CD4-positive, alpha-beta T cell treated with Interleukin-2 at 100 ng/mL for 4 hours (primary cell): ENCODE measurements around the gene ETS1.

Experiments used
- DNase-seq: peaks from one replicate; pipeline ENCODE4 v3.0.0-alpha.2; 2020; ENCODE audit warnings: low spot score

ETS1 gene

GRCh38 chr11:128587415-128587814 lies at the start of gene ETS1:
ETS1 (minus strand) TSS chr11:128587558; CDS start chr11:128573130, 14,428 bp downstream.
- no peak for DNase-seq

- no peak for DNase-seq
Observed at GRCh38 chr11:128634395-128634794, 47.0 kb upstream of the ETS1 start.

- no peak for DNase-seq
Observed at GRCh38 chr11:128633384-128633965, 46.1 kb upstream of the ETS1 start.

- DNase-seq, result peak; percentile 67
Observed at GRCh38 chr11:128632141-128632791, 44.9 kb upstream of the ETS1 start.

- peak; percentile 92 for DNase-seq
Observed at GRCh38 chr11:128630367-128631230, 43.2 kb upstream of the ETS1 start.

DNA sequence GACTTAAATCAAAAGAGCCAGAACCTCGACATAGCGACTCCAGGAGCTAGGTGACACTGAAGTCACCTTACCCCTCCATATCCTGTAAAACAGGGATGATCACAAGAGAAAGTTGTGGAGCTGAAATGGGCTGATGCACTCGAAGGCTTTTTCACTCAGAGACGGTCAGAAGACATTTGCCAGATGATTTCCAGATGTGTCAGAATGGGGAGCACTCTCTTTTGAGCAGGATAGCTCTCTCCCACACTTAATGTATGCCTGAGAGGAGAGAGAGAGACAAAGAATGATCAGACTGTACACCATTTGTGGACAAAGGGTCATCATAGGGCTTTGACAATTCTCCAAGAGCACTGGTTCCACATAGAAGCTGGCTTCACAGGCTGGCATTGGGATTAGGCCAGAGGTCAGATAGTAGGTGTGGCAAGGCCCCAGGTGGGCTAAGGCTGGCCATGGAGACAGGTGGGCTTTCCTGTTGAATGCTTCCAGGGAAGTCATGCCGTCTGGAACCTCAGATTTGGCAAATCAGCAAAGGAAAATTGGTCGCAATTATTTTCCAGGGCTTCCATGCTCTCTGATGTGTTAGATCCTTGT lies 42.3 kb upstream of the ETS1 start:
- no peak for DNase-seq

GRCh38 chr11:128628686-128629085 lies 41.3 kb upstream of the ETS1 start:
- peak; percentile 80 for DNase-seq

DNA sequence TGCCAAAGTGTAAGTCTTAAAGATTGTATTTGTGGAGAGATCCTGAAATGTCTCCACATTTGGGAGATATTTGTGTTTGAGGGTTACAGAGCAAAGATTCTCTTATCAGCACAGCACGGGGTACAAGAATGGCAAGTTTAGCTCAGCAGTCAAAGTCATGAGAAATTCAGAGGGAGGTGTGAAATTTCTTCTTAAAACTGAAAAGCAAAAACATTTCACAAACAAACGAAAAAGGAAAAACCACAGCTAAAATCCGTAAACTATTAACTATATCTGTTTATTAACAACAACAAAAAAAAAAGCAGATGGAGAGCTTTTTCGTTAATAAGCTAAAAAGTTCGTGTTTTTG lies 40.9 kb upstream of the ETS1 start:
- no peak for DNase-seq

- DNase-seq, result peak; percentile 64
Observed at GRCh38 chr11:128627666-128628324, 40.4 kb upstream of the ETS1 start.

GRCh38 chr11:128626913-128627665 lies 39.7 kb upstream of the ETS1 start:
- no peak for DNase-seq

DNA sequence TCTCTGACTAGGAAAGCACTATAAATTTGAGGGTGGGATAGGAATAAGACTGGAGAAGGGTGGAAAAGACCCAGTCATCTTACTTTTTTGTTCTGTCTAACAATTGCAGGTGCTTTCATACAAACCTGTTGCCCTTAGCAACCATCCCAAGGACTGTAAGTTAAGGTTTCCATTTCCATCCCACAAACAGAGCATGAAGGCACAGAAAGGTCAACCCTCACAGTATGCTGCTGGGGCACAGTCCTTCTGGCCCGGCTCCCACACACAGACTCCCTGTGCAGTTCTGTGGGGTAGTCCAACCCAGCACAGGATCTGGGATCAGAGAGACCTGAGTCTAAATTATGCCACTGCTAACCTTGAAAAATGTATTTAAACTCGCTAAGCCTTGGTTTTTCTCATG lies 38.4 kb upstream of the ETS1 start:
- no peak for DNase-seq

- no peak for DNase-seq
Observed at GRCh38 chr11:128625326-128625725, 38.0 kb upstream of the ETS1 start.

DNA sequence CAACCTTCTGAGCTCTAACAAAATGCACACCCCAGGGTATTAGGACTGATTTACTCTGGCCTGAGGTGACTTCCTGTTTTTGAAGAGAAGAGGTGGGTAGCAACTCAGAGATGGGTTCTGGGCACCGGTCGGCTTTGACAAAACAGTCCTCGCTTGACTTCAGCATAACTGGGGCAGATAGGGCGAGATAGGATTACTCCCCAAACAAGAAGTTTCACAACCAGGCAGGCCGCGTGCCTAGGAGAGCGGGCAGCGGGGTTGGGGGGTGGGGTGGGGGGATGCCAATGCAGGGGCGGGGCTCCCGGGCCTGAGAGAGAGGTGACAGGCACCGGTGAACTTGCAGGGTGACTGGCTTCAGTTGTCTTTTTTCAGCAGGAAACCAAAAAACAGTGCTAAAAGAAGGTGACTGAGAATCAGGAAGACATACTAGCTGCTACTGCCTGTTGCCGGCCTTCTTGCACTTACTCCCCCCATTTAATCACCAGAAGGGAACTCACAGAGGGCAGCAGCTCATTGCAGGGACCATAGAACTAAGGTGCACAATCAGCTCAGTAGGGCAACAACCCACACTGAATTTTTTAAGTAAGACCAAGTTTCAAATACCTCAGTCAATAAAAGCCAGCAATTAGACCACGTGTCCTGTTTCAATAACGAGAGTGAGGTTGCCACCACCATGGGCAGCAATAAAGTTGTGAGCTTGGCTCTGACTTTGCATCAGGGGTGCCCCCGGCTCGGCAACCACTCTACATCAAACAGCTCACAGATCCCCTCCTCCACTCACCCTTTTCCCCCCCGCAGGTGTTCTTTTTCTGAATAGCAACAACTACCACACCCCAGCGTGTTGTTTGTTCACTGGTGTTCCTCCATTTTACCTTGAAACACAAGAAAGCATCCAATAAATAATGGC lies 37.2 kb upstream of the ETS1 start:
- DNase-seq, result peak; percentile 84

DNA sequence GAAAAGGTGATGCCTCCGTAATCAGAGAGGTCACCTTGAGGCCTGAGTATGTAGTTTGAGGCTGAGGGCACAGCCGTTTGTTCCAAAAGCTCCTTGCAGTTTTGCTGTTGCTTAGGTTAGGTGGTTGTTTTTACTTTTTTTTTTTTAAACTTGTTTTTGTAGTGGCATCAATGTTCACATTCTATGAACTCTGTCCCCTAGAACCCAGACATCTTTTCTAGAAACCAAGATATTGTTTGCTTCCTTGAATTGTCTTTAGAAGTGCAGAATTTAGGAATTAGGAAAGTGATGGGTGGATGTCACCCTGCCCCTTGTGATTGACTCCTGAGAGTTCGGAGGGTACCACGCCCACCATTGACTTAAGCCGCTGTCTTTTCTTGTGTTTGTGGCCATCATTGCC lies 35.7 kb upstream of the ETS1 start:
- DNase-seq, result peak; percentile 55

- DNase-seq, result no peak
Observed at GRCh38 chr11:128621601-128622501, 34.5 kb upstream of the ETS1 start.

DNA sequence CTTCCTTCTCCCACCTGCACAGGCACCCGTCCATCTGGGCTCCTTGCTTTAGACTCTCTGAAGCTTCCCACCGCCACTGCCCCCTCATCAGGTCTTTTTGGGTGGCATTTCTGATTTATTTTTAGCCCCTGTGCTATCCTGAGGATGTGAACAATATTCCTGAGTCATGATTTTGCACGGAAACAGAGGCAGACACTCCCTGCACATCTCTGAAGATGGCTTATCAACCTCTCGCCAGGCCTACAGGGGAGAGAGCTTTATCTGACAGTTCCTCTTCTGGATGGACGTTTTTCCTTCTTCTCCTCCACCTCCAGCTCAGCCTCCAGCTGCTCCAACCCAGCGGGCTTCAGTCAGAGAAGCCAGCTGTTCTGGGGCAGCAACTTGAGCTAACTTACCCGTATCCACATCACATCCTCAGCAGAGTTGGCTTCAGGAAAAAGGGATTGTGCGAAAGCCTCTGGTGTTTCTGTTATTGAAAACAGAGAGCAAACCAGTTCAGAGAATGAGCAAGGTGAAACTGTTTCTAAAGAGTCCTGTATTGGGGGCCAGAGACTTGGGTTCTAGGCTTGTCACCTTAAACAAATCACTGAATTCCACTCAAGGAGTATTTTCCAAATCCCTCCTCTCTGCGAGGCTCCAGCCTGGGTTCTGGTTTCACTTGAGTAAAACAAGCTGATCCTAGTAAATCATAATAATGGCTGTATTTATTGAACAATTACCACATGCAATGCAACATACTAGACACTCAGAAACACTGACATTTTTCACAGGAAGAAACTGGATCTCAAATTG lies 33.1 kb upstream of the ETS1 start:
- DNase-seq, result no peak

DNA sequence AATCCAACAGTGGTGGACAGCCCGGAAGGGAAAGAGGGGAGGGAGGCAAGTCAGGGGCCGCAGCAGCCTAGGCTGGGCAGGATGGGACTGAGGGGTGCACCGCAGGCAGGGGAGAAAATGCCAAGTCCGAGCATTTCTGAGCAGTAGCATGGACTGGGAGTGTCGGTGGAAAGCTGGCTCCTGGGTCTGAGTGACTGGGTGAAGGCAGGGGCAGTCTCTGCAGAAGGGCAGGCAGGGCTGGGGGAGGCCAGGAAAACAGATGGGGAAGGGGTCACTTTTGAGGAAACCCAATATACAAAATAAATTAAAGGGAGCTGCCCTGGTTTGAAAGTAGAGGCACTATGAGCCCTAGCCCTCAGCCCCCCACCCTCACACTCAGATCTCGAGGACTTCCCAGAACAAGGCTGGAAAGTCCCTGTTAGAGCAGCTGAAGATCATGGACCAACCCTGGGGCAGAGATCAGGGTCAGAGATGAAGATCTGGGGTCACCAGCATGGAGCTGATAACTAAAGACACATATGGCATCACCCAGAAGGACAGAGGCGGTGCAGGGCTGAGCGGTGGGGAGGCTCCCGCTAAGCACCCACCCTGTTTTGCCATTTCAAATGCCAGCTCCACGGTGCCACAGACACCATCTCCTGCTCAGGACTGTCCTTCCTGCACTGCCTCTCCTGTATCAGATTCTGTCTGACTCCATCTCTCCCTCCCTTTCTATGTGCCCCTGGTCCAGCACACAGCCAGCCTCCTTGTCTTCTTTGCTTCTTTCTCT lies 32.4 kb upstream of the ETS1 start:
- DNase-seq, result peak; percentile 46

DNA sequence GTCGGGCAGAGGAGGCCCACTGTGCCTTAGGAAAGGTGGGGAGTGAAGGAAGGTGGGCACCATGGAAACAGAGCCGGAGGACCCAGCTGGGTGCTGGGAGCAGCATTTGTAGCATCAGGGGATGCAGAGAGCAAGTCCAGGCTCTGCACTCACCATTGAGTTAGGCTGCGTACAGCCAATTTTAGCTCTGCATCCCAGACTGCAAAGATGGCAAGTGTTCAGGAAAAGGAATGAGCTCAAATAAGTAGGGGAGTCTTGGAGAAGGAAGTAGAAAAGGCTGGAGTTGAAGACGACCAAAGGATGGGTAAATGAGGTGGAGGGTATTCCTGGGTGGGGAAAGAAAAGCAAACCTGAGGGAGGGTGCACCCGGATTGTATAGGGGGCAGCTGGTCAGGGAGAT lies 31.6 kb upstream of the ETS1 start:
- DNase-seq, result no peak
